Stimulated activated CD4-positive, alpha-beta T cell treated with anti-CD3 and anti-CD28 coated beads, Interleukin-1b, Interleukin-23, amount 100 ng/mL, for 48 hours (primary cell): ENCODE results near the gene SPATA31C1.

Experiments
- DNase-seq: peaks from one replicate; pipeline ENCODE4 v3.0.0-alpha.2; 2020

Gene SPATA31C1

GRCh38 chr9:87944096-87944495, 26.3 kb downstream of the SPATA31C1 start:
- no peak for DNase-seq

DNA sequence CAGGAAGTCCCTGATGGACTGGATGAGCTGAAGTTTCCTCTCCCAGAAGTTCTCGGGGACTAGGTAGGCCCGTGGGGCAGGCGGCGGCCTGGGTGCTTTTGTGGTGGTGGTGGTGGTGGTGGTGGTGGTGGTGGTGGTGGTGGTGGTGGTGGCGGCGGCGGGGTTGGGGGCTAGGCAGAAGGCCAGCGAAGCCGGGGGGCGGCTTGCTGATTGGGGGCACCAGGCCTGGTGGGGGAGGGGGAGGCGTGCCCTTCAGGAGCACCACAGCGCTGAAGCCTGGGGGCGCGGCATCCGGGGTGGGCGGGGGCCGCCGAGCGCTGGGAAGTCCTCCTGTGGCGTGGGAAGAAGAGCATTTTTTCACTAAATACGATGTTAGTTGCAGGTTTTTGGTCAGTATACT, 26.9 kb downstream of the SPATA31C1 start:
- DNase-seq: no peak

DNA sequence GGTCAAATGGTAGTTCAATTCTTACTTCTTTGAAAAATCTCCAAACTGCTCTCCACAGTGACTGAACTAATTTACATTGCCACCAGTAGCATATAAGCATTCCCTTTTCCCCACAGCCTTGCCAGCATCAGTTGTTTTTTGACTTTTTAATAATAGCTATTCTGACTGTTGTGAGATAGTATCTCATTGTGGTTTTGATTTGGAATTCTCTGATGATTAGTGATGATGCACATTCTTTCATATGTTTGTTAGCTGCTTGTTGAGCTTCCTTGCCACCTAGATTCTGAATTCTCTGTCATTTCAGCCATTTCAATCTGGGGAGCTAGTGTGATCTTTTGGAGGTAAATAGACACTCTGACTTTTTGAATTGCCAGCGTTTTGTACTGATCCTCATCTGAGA, 32.5 kb downstream of the SPATA31C1 start:
- DNase-seq: no peak

- DNase-seq: no peak
These were observed 33.2 kb downstream of the SPATA31C1 start for GRCh38 chr9:87950765-87951488.

DNA sequence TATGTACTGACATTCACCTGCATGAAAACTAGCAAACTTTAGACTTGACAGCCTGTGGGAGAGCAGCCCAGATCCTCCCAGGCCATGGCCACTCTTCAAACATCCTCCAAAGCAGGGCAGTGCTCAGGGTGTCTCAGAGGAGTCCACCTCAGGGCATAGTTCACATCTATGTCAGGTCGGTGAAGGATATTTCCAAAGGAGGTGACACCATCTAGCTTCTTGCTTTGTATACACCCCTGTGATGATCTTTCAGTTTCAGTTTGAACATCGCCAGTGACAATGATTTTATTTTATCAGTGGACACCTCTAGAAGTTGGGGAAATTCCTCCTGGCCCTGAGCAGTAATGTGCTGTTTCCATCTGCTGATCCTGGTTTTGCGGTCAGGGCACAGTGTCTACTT, 36.5 kb downstream of the SPATA31C1 start:
- no peak for DNase-seq

DNA sequence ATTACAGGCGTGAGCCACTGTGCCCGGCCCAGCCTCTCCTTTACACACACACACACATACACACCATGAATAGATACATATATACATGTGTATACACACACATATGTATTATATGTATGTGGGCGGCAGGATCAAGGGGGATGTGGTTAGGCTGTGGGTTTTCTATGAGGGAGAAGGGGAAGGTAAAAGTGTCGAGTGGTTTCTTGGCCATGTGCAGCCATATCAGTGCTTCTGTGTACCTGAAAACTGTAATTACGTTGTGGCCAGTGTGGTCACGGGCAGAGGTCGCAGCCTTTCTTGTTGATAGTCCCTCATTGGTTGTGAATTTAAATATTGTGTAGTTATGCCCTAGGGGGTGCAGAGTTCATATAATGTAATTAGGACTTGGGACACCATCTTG, 40.1 kb downstream of the SPATA31C1 start:
- no peak for DNase-seq

DNA sequence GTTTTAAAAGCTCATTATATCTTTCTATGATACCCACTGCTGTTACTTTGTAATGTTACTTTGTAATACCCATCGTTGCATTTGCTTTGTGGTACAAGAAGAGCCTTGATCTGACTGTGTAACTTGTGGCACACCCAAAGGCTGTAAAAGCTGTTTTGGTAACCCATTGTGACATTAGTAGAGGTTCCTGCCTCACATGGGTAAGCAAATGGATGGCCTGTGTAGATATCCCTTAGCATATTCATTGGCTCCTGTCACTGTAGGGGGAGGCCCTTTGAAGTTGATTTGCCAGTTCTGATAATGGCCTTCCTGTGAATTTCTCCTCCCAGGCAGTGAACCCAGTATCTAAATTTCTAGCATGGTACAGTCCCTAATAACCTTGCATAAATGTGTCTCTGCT, 40.8 kb downstream of the SPATA31C1 start:
- DNase-seq: no peak

DNA sequence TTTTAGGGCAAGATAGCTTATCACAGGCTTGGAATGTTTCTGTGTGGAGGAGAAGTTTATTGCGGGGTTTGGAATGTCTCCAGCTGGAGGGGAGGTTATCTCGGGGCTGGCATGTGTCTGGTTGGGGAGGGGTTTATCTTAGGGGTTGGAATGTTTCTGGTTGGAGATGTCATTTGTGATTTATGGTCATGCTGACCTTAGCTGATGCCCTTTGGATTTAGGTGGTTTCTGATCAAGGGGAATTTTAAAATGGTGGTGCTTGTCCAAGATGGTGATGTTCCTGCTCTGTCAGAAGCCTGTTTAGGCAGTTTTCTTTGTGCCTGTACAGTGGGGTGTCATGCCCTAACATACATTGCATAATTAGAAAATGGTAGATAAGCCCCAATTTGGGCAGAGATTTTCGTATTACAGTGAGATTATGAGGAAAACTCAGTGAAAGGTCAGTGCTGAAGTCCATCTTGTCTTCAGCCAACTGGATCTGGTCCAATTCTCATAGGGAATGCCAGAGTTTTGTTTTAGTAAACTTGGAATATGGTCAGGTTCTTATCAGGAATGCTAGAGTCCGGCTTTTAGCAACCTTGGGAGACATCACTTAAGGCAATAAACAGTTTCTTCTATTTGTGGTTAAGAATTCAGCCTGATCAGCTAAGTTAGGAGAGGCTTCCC, 42.3 kb downstream of the SPATA31C1 start:
- DNase-seq: no peak

- DNase-seq: no peak
These were observed 46.0 kb downstream of the SPATA31C1 start for GRCh38 chr9:87963770-87964169.

DNA sequence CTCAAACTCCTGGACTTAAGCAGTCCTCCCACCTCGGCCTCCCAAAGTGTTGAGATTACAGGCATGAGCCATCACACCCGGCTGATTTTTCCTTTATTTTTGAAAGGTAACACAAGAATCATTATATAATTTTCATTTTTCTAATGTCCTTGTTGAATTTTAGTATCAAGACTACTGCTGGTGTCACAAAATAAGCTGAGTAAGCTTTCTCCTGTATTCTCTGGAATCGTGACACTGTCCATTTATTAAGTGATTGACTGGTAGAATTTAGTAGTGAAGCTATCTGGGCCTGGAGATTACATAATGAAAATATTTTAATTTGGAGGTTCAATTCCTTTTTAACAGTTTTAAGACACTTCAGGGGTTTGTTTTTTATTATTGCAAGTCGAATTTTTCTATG, 47.1 kb downstream of the SPATA31C1 start:
- no peak for DNase-seq

- DNase-seq: no peak
These were observed 50.4 kb downstream of the SPATA31C1 start for GRCh38 chr9:87968155-87968554.

- DNase-seq: no peak
These were observed 52.8 kb downstream of the SPATA31C1 start for GRCh38 chr9:87970602-87971001.

- DNase-seq: no peak
These were observed 55.4 kb downstream of the SPATA31C1 start for GRCh38 chr9:87973122-87973521.
